ENCODE data around the gene COL21A1. TPM values are rescaled to one million over a fixed set of nuclear protein-coding genes. Genes with fewer than 3 reads are reported as not detected.

Gene COL21A1
- total RNA-seq, 4 donors from 2014 or later = 8.3 to 22.2 (median 9.0) TPM

DNA sequence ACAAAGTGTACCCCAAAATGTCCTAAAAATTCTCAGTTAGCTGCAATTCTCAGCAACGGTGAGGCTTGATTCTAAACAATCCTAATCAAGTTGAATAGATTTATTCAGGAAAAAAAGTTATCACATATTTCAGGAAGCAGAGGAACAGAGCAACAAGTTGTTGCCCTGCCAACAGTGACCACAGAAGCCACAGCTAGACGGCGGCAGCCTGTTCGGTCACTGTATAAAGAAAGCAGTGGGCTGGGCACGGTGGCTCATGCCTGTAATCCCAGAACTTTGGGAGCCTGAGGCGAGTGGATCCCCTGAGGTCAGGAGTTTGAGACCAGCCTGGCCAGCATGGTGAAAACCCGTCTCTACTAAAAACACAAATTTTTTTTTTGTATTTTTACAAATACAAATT lies 200.8 kb downstream of the COL21A1 start:
- no peak for DNase-seq (ENCODE audit: extremely low spot score)
- Histone ChIP-seq H3K9me3 (no peaks in the 10 kb centered on the region), H3K36me3 (no peaks in the 10 kb centered on the region), H3K4me1 (no peaks in the 10 kb centered on the region), H3K4me3 (no peak overlapping the region), H3K27me3 (no peaks in the 10 kb centered on the region), H3K27ac (replicated peaks in 1 of 4) (no peak overlapping the region)
- WGBS = 67% methylated on average over 7 of the region's 7 CpGs
- TF ChIP-seq EP300 (IDR thresholded peaks at IDR 0.05) (no peak), POLR2AphosphoS5 (IDR thresholded peaks at IDR 0.05) (no peak), POLR2A (IDR thresholded peaks at IDR 0.05; ENCODE audit: low read depth) (no peak)
- TF ChIP-seq, protein P1, sequence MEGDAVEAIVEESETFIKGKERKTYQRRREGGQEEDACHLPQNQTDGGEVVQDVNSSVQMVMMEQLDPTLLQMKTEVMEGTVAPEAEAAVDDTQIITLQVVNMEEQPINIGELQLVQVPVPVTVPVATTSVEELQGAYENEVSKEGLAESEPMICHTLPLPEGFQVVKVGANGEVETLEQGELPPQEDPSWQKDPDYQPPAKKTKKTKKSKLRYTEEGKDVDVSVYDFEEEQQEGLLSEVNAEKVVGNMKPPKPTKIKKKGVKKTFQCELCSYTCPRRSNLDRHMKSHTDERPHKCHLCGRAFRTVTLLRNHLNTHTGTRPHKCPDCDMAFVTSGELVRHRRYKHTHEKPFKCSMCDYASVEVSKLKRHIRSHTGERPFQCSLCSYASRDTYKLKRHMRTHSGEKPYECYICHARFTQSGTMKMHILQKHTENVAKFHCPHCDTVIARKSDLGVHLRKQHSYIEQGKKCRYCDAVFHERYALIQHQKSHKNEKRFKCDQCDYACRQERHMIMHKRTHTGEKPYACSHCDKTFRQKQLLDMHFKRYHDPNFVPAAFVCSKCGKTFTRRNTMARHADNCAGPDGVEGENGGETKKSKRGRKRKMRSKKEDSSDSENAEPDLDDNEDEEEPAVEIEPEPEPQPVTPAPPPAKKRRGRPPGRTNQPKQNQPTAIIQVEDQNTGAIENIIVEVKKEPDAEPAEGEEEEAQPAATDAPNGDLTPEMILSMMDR (IDR thresholded peaks at IDR 0.05) = no peak
- intact Hi-C loops (cut with DNase I) = no loop called here

DNA sequence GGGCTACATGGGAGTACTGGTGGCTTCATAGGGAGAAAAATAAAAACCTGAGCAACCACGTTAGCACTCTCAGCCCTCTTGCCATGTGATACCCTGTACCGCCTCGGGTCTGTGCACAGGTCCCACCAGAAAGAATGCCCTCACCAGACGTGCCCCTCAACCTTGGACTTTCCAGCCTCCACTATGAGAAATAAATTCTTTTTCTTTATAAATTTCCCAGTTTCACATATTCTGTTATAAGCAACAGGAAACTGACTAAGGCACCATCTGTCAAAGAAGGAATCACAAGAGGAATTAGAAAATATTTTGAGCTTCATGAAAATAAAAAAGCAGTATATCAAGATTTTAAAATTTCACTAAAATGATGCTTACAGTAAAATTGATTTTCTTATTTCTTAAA lies 203.6 kb downstream of the COL21A1 start:
- intact Hi-C loops (cut with DNase I) = no loop called here
- Histone ChIP-seq H3K4me3 (no peak overlapping the region), H3K9me3 (no peaks in the 10 kb centered on the region), H3K27me3 (no peaks in the 10 kb centered on the region), H3K4me1 (no peaks in the 10 kb centered on the region), H3K36me3 (no peaks in the 10 kb centered on the region), H3K27ac (replicated peaks in 1 of 4) (no peak overlapping the region)
- TF ChIP-seq EP300 (IDR thresholded peaks at IDR 0.05) = no peak
- TF ChIP-seq, protein P1 (IDR thresholded peaks at IDR 0.05) = no peak
- no peak for TF ChIP-seq POLR2A (IDR thresholded peaks at IDR 0.05; ENCODE audit: low read depth)
- no peak for TF ChIP-seq POLR2AphosphoS5 (IDR thresholded peaks at IDR 0.05)
- 92% methylated on average over 4 of the region's 4 CpGs for WGBS
- DNase-seq (ENCODE audit: extremely low spot score) = no peak

DNA sequence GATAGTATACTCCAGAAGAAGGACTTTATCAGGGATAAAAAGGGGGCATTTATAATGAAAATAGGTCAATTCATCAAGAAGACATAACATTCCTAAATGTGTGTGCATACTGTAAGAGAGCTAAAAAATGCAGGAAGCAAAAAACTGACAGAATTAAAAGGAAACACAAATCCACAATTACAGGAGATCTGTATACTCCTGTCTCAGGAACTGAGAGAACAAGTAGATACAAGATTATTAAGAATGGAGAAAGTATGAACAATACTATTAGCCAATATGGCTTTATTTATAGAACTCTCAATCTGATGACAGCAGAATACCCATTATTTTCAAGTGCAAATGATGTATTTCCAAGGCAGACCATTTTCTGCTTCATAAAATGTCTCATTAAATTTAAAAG lies 204.3 kb downstream of the COL21A1 start:
- H3K4me1 ChIP-seq = no peaks in the 10 kb centered on the region
- no peak overlapping the region for H3K27ac ChIP-seq (replicated peaks in 1 of 4)
- intact Hi-C loops (cut with DNase I) = no loop called here
- TF ChIP-seq EP300 (IDR thresholded peaks at IDR 0.05) (no peak), POLR2AphosphoS5 (IDR thresholded peaks at IDR 0.05) (no peak), POLR2A (IDR thresholded peaks at IDR 0.05; ENCODE audit: low read depth) (no peak)
- TF ChIP-seq, protein P1 (IDR thresholded peaks at IDR 0.05) = no peak
- no peaks in the 10 kb centered on the region for H3K9me3 ChIP-seq
- no peak for DNase-seq (ENCODE audit: extremely low spot score)
- H3K4me3 ChIP-seq = no peak overlapping the region
- H3K27me3 ChIP-seq = no peaks in the 10 kb centered on the region
- H3K36me3 ChIP-seq = no peaks in the 10 kb centered on the region

DNA sequence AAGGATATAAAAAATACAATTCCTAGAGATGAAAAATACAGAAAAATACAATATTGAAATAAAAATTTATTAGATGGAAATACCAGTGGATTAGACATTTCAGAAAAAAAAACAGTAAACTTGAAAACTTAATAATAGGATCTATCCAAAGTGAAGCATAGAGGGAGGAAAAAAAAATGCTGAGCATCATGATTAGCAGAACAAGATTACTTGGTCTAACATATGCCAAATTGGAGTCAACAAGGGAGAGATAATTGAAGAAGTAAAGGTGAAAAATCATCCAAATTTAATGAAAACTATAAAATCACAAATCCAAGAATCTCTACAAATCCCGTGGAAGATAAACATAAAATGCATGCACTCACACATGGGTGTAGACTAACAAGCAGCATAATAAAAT lies 205.8 kb downstream of the COL21A1 start:
- no peak overlapping the region for H3K4me3 ChIP-seq
- 85% methylated on average over 1 of the region's 1 CpG for WGBS
- H3K27ac ChIP-seq (replicated peaks in 1 of 4) = no peak overlapping the region
- no peaks in the 10 kb centered on the region for H3K36me3 ChIP-seq
- H3K27me3 ChIP-seq = no peaks in the 10 kb centered on the region
- H3K4me1 ChIP-seq = peaks cover 0 to 10% (median 0%) of the 10 kb centered on the region in 4 donors
- TF ChIP-seq POLR2A (IDR thresholded peaks at IDR 0.05; ENCODE audit: low read depth) = no peak
- TF ChIP-seq, protein P1 (IDR thresholded peaks at IDR 0.05) = no peak
- TF ChIP-seq EP300 (IDR thresholded peaks at IDR 0.05) = no peak
- no peak for TF ChIP-seq POLR2AphosphoS5 (IDR thresholded peaks at IDR 0.05)
- intact Hi-C loops (cut with DNase I) = no loop called here
- DNase-seq (ENCODE audit: extremely low spot score) = no peak
- no peaks in the 10 kb centered on the region for H3K9me3 ChIP-seq

DNA sequence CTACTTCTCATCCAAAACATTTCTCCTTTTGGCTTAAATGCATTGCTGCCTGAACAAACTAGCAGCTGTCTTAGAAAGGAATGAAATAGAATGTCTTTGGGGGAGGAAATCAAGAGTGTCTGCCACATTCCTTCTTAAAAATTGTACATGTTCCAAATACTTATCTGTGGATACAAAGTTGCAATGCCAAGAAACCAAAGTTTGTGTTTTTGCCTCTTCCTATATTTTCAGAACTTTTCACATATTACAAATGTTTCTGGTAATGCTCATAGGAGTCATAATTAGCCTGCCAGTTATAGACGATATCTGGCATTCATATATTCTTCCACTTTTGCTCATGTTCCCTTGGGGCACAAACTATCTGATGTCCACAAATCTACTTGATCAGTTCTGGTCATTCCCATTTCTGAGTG lies 206.5 kb downstream of the COL21A1 start:
- Histone ChIP-seq H3K4me1 (peaks cover 0 to 12% (median 0%) of the 10 kb centered on the region in 4 donors), H3K4me3 (no peak overlapping the region), H3K27ac (replicated peaks in 1 of 4) (no peak overlapping the region), H3K27me3 (no peaks in the 10 kb centered on the region), H3K36me3 (no peaks in the 10 kb centered on the region), H3K9me3 (no peaks in the 10 kb centered on the region)
- intact Hi-C loops (cut with DNase I) = no loop called here
- DNase-seq (ENCODE audit: extremely low spot score) = no peak
- TF ChIP-seq POLR2AphosphoS5 (IDR thresholded peaks at IDR 0.05) = no peak
- TF ChIP-seq POLR2A (IDR thresholded peaks at IDR 0.05; ENCODE audit: low read depth) = no peak
- TF ChIP-seq EP300 (IDR thresholded peaks at IDR 0.05) = no peak
- TF ChIP-seq, protein P1 (IDR thresholded peaks at IDR 0.05) = no peak
- 64% methylated on average over 1 of the region's 1 CpG for WGBS

All from esophagus muscularis mucosa (tissue), 4 donors.